NCI-H1694 (cell line): ENCODE data around the gene EHD3.

Source experiments
- DNase-seq: peaks from one replicate; lab custom pipeline; 2025; lab: John Stamatoyannopoulos, UW

EHD3 gene

GRCh38 chr2:31294196-31294595 is 60.2 kb downstream of the EHD3 start:
- DNase-seq, result no peak

DNA sequence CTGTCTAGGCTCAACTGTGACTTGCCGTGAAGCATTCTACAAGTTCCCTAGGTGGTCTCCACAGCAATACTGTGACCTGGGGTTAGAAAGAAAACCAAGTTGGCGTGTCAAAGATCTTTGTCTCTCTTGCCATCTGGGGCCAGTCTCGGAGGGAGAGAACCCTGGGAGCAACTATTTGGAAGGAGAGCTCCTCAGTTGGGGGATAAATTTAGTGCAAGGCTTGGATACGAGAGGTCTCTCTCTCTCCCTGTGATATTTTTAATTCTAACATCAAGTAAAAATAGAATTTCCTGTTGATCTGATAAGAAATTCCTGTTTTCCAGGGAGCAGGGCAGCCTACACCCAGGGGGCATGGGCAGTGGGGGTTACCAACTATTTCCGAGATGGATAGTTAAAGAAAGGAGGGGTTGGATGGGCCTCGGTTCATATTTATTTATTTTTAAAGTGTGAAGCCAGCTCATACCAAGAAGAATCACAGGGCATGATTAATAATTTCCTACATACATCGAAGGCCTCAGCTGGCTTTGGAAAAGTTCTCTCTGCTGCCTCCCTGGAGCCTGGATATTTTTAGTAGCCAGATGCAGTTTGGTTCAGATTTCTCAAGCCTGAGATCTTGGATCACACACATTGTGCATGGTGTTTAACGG is 62.8 kb downstream of the EHD3 start:
- no peak for DNase-seq

- DNase-seq, result no peak
Observed at GRCh38 chr2:31297751-31298150, 63.8 kb downstream of the EHD3 start.

DNA sequence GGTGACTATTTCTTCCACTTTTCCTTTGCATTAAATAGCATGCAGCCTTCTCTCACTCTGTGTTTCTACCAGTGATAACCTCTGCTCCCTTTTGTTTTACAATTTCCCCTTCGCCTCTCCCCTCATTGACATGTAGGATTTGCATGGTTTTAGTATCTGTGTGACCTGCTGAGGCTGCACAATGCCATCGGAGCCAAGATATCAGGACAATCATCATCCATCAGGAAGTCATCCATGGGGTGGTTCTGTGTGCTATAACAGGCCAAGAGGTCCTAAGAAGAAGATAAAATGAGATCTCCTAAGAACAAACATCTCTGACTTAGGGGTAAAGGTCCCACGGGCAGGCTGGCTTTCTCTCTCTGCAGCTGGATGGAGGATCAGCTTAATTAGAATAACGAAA is 65.6 kb downstream of the EHD3 start:
- no peak for DNase-seq

DNA sequence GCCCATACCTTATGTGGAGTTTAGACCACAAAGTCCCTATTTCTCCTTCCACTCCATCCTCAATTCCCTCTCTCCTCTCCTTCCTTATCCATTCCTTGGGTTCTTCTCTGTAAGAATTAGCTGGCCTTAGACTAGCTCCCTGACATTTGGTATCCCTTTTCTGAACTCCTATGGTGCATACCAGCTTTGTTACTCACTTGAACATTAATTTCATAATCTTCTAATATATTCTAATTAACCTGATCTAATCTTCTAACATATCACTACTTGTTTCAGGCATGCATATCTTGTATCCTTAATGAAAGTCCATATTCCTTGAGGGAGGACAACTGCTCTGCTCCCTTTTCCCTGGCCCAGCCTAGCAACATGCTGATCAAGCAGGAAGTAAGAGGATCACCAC is 66.4 kb downstream of the EHD3 start:
- DNase-seq, result no peak

DNA sequence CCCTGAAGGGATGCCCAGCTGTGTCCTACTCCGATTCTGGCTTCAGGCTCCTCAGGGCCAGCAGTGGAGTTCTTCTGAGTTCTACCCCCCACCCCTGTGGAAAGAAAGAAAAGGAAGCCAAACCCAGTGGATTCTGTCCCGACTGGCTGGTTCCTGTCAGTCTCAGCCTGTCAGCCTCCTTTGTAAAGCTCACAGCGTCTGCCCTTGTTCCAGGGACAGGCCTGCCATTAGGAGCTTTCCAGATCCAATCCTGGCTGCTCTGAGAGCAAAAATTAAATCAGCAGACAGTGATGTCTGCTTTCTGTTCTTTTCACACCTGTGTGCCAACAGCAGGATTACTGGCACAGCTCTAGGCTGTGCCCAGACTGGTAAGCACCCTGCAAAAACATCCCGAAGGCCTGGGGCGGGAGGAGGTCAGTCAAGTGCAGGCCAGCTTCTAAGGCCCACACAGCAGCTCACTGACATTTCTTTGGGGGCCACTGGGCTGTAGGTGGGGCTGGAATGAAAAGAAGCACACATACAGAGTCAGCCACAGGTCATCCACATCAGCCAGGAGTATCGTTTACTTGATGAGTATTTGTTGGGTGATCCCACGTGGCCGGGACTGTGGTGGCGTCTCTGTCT is 69.1 kb downstream of the EHD3 start:
- DNase-seq, result no peak

DNA sequence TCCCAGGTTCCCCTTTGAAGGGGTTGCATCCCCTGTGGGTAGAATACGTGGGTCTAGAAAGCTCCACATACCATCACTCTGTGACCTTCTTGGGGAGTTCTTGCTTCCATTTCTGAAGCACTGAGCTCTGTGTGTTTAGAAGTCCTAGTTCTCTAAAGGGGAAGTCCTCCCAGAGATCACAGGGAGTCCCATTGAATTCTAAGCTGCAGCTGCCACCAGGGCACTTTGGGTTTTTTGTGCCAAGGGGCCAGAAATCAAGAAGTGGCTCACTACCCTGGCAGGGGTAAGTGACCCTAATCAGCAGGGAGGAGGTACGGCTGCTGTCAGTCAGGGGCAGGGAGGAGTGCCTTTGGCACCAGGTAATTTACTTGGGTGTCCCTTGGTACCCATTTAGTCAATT is 70.9 kb downstream of the EHD3 start:
- no peak for DNase-seq

DNA sequence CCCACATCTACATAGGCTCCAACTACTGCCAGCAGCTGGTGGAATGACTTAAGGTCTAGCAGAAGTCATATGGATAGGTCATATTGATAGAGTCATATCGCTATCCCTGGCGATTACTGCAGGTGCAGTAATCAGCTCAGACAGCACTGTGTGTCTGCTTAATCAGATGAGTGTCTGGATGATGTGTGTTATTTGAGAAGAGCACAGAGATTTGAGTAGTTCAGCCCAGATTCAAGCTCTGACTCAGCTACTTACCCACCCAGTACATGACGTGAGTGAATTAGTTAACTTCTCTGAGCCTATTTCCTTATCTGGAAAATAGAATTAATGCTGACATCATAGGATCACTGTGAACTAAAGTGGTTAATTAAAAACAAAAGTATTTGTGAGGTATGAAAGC is 78.9 kb downstream of the EHD3 start:
- no peak for DNase-seq

DNA sequence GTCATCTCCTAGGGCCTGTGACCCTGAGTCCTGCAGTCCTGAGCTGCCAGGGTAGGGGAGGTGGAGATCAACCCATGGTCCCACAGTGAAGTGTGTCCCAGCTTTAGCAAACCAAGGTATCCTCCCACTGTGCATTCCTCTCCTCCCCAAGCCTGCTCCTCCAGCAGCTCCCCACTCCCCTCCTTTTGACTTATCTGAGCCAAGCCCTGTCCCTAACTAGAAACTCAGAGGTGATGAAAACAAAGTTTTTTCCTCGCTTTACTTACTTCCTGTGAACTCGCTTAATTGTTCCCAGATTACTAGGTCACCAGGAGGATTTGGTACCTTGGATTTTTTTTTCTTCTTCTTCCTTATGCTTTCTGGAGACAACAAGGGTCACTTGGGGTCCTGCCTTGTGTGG is 80.8 kb downstream of the EHD3 start:
- DNase-seq, result no peak

DNA sequence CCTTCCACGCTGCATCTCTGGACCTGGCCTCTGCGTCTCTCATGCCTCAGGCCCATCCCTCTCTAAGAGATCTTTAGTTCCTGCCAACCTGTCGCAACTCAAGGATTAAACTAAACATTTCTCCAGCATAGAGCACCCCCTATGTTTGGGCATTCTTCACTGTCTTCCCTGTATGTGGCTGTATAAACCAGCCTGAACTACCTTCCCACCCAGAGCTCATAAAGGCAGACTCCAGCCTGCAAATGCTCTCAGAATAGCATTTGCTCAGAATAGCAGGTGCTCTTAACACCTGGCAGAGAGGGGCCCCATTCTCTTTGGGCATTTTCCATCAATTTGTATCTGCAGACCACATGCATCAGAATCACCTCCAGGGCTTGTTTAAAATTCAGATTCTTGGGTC is 83.4 kb downstream of the EHD3 start:
- no peak for DNase-seq

DNA sequence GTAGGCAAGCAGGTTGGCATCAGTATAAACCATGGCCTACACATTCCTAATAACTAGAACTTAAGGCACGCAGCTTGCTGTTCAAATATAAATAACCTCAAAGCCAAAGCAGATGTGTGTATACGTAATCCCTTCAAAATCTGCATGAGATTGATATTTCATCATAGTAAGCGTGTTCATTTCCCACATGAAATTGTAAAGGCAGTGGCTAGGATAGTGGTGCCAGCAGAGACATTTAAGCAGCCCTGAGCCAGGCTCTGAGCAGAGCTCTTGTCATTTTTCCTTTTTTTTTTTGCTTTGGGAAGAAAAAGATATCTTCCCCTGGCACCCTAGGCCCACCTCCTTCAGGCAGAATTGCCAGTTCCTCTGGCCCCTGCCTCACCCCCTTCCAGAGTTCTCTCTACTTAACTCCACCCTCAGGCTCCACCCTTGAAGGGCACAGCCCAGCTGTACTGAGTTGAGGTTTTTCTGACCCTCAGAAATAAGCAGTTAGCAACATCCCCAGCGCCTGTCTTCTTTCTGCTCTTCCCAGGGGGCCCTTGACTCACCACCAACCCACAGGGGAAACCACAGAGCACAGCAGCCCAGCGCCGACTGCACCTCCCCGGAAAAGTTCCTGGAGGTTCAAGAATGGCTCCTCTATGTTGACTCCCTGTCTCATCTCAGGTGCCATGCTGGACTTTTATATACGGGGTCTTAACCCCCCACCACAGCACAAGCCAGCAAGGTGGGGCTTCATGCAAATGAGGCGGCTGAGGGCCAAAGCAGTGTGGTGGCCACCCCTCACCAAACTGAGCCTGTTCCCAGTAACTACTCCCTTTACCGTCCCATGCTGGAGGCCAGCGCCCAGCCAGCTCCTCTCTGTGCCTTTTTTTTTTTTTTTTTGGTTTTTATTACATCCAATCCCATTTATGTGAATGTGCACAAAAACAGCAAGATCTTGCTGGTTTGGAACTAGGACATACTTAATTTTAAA is 84.7 kb downstream of the EHD3 start:
- DNase-seq, result no peak
